Activated CD4-positive, alpha-beta T cell treated with anti-CD3 and anti-CD28 coated beads, Interleukin-2, amount 10 ng/mL, durations not matched to agents 24 days and 14 days (primary cell): ENCODE data around the gene GMDS. TPM values are rescaled to one million over a fixed set of nuclear protein-coding genes. Genes with fewer than 3 reads are reported as not detected.
A peak's percentile ranks its signal among the peaks of the same experiment; 100 is the strongest.

ENCODE experiments used
- DNase-seq: peaks from one replicate; pipeline ENCODE4 v3.0.0; 2022
- H3K27ac Mint-ChIP-seq: one replicate; pipeline ENCODE4 v1.8.0; 2022; ENCODE audit warnings: mild to moderate bottlenecking, mixed read lengths
- H3K27me3 Mint-ChIP-seq: one replicate; pipeline ENCODE4 v1.8.0; 2022; ENCODE audit warnings: mixed read lengths
- H3K36me3 Mint-ChIP-seq: one replicate; pipeline ENCODE4 v1.8.0; 2022; ENCODE audit warnings: low read depth, mild to moderate bottlenecking, mixed read lengths
- H3K4me1 Mint-ChIP-seq: one replicate; pipeline ENCODE4 v1.8.0; 2021; ENCODE audit warnings: mixed read lengths
- H3K4me3 Mint-ChIP-seq: one replicate; pipeline ENCODE4 v1.8.0; 2022; ENCODE audit warnings: mild to moderate bottlenecking, moderate library complexity, mixed read lengths
- H3K9me3 Mint-ChIP-seq: one replicate; pipeline ENCODE4 v1.8.0; 2021; ENCODE audit warnings: mixed read lengths
- intact Hi-C: fragments of 100-400 bp; cut with micrococcal nuclease; formaldehyde crosslinking; loops from one replicate; pipeline ENCODE4 v1.15.1; 2023
- total RNA-seq: library from RNA; stranded (reverse); gene quantifications from 2 replicates; pipeline ENCODE4 v1.2.3, GENCODE V29; 2022

Gene GMDS
- total RNA-seq, 1 donor from 2014 or later: 47.4 TPM

GRCh38 chr6:2147766-2148448, 97.5 kb downstream of the GMDS start:
- no peak for DNase-seq
- H3K4me3 Mint-ChIP-seq: no peak overlapping the region
- H3K9me3 Mint-ChIP-seq: no peaks in the 10 kb centered on the region
- no peaks in the 10 kb centered on the region for H3K27me3 Mint-ChIP-seq
- H3K36me3 Mint-ChIP-seq: no peaks in the 10 kb centered on the region
- H3K27ac Mint-ChIP-seq: no peak overlapping the region
- no peaks in the 10 kb centered on the region for H3K4me1 Mint-ChIP-seq
- intact Hi-C loops: no loop called here

GRCh38 chr6:2147261-2147660, 98.1 kb downstream of the GMDS start:
- DNase-seq: no peak
- H3K9me3 Mint-ChIP-seq: no peaks in the 10 kb centered on the region
- H3K4me3 Mint-ChIP-seq: no peak overlapping the region
- no peak overlapping the region for H3K27ac Mint-ChIP-seq
- intact Hi-C loops: no loop called here
- H3K36me3 Mint-ChIP-seq: no peaks in the 10 kb centered on the region
- H3K4me1 Mint-ChIP-seq: no peaks in the 10 kb centered on the region
- H3K27me3 Mint-ChIP-seq: no peaks in the 10 kb centered on the region

- intact Hi-C loops: no loop called here
- Mint-ChIP-seq H3K4me1 (peaks cover 2% of the 10 kb centered on the region), H3K36me3 (no peaks in the 10 kb centered on the region), H3K27ac (no peak overlapping the region), H3K4me3 (no peak overlapping the region), H3K27me3 (no peaks in the 10 kb centered on the region), H3K9me3 (no peaks in the 10 kb centered on the region)
- peak; percentile 21 for DNase-seq
These were observed 101.2 kb downstream of the GMDS start for GRCh38 chr6:2144210-2144609.

GRCh38 chr6:2141644-2142290, 103.6 kb downstream of the GMDS start:
- H3K27me3 Mint-ChIP-seq: no peaks in the 10 kb centered on the region
- no peak overlapping the region for H3K27ac Mint-ChIP-seq
- H3K36me3 Mint-ChIP-seq: no peaks in the 10 kb centered on the region
- no peaks in the 10 kb centered on the region for H3K9me3 Mint-ChIP-seq
- peak; percentile 33 for DNase-seq
- no peak overlapping the region for H3K4me3 Mint-ChIP-seq
- intact Hi-C loops: no loop called here
- H3K4me1 Mint-ChIP-seq: peaks cover 2% of the 10 kb centered on the region

- peak; percentile 45 for DNase-seq
- intact Hi-C loops: no loop called here
- H3K4me1 Mint-ChIP-seq: peaks cover 2% of the 10 kb centered on the region
- H3K36me3 Mint-ChIP-seq: no peaks in the 10 kb centered on the region
- H3K4me3 Mint-ChIP-seq: no peak overlapping the region
- no peaks in the 10 kb centered on the region for H3K27me3 Mint-ChIP-seq
- H3K27ac Mint-ChIP-seq: no peak overlapping the region
- H3K9me3 Mint-ChIP-seq: no peaks in the 10 kb centered on the region
These were observed 104.8 kb downstream of the GMDS start for GRCh38 chr6:2140438-2141128.

- Mint-ChIP-seq H3K4me3 (no peak overlapping the region), H3K4me1 (peaks cover 2% of the 10 kb centered on the region), H3K9me3 (no peaks in the 10 kb centered on the region), H3K36me3 (no peaks in the 10 kb centered on the region), H3K27me3 (peaks cover 2% of the 10 kb centered on the region), H3K27ac (no peak overlapping the region)
- intact Hi-C loops: no loop called here
- no peak for DNase-seq
These were observed 110.0 kb downstream of the GMDS start for GRCh38 chr6:2135401-2135800.

- intact Hi-C loops: no loop called here
These were observed 110.9 kb downstream of the GMDS start for GRCh38 chr6:2134554-2134953.

GRCh38 chr6:2133716-2134310, 111.6 kb downstream of the GMDS start:
- Mint-ChIP-seq H3K4me3 (no peak overlapping the region), H3K27me3 (peaks cover 3% of the 10 kb centered on the region), H3K27ac (no peak overlapping the region), H3K4me1 (peaks cover 11% of the 10 kb centered on the region), H3K9me3 (no peaks in the 10 kb centered on the region), H3K36me3 (no peaks in the 10 kb centered on the region)
- no peak for DNase-seq
- intact Hi-C loops: no loop called here

More at GRCh38 chr6:2134554-2134953, 110.9 kb downstream of the GMDS start:
- Mint-ChIP-seq H3K4me1 (peaks cover 3% of the 10 kb centered on the region), H3K36me3 (no peaks in the 10 kb centered on the region), H3K27ac (no peak overlapping the region), H3K27me3 (peaks cover 3% of the 10 kb centered on the region), H3K4me3 (no peak overlapping the region), H3K9me3 (no peaks in the 10 kb centered on the region)
- DNase-seq: no peak

GRCh38 chr6:2132916-2133315, 112.5 kb downstream of the GMDS start:
- intact Hi-C loops: no loop called here
- no peaks in the 10 kb centered on the region for H3K36me3 Mint-ChIP-seq
- DNase-seq: no peak
- H3K27ac Mint-ChIP-seq: no peak overlapping the region
- H3K4me1 Mint-ChIP-seq: peaks cover 16% of the 10 kb centered on the region
- H3K4me3 Mint-ChIP-seq: no peak overlapping the region
- no peaks in the 10 kb centered on the region for H3K9me3 Mint-ChIP-seq
- H3K27me3 Mint-ChIP-seq: peaks cover 3% of the 10 kb centered on the region

- Mint-ChIP-seq H3K36me3 (no peaks in the 10 kb centered on the region), H3K9me3 (no peaks in the 10 kb centered on the region), H3K4me3 (no peak overlapping the region), H3K27ac (no peak overlapping the region), H3K4me1 (peaks cover 21% of the 10 kb centered on the region), H3K27me3 (peaks cover 3% of the 10 kb centered on the region)
- no peak for DNase-seq
- intact Hi-C loops: no loop called here
These were observed 113.0 kb downstream of the GMDS start for GRCh38 chr6:2132416-2132815.

GRCh38 chr6:2129182-2129621, 116.2 kb downstream of the GMDS start:
- DNase-seq: no peak
- H3K4me3 Mint-ChIP-seq: peak overlapping the region; percentile 3
- intact Hi-C loops: loop anchor here (5.0 kb wide), 3 partner anchors 33 to 113 kb away; no protein-coding TSS in a partner anchor
- peak overlapping the region; percentile 32 for H3K27ac Mint-ChIP-seq
- H3K27me3 Mint-ChIP-seq: peaks cover 3% of the 10 kb centered on the region
- H3K4me1 Mint-ChIP-seq: peaks cover 32% of the 10 kb centered on the region
- no peaks in the 10 kb centered on the region for H3K9me3 Mint-ChIP-seq
- no peaks in the 10 kb centered on the region for H3K36me3 Mint-ChIP-seq

GRCh38 chr6:2127484-2127911, 117.9 kb downstream of the GMDS start:
- Mint-ChIP-seq H3K4me1 (peaks cover 32% of the 10 kb centered on the region), H3K27ac (peak overlapping the region; percentile 78), H3K9me3 (no peaks in the 10 kb centered on the region), H3K27me3 (peaks cover 2% of the 10 kb centered on the region), H3K36me3 (no peaks in the 10 kb centered on the region), H3K4me3 (peak overlapping the region; percentile 58)
- DNase-seq: peak; percentile 68
- intact Hi-C loops: loop anchor here (1.0 to 5.0 kb wide), 5 partner anchors 16 to 115 kb away; no protein-coding TSS in a partner anchor

- no peak for DNase-seq
- H3K9me3 Mint-ChIP-seq: no peaks in the 10 kb centered on the region
- peaks cover 2% of the 10 kb centered on the region for H3K27me3 Mint-ChIP-seq
- intact Hi-C loops: loop anchor here (5.0 kb wide), 3 partner anchors 36 to 116 kb away; no protein-coding TSS in a partner anchor
- peaks cover 32% of the 10 kb centered on the region for H3K4me1 Mint-ChIP-seq
- H3K27ac Mint-ChIP-seq: no peak overlapping the region
- peaks cover 3% of the 10 kb centered on the region for H3K36me3 Mint-ChIP-seq
- no peak overlapping the region for H3K4me3 Mint-ChIP-seq
These were observed 119.1 kb downstream of the GMDS start for GRCh38 chr6:2126351-2126750.
